Measurements from ENCODE around the gene ERBB4. TPM values are rescaled to one million over a fixed set of nuclear protein-coding genes. Genes with fewer than 3 reads are reported as not detected.

Gene ERBB4
- total and polyA plus RNA-seq, 10 of the 15 experiments (the other 5 are each of a cell fraction or from before 2014, with no cell fraction given): under 0.01 to 0.23 (median 0.01) TPM; not detected in 4

- no peak for TF ChIP-seq MXI1 (IDR thresholded peaks at IDR 0.05; ENCODE audit: low read depth, low read length)
- TF ChIP-seq NFXL1 (IDR thresholded peaks at IDR 0.05; ENCODE audit: borderline replicate concordance): no peak
- TF ChIP-seq STAT3 (IDR thresholded peaks at IDR 0.05; ENCODE audit: low read depth, low read length): no peak
- no peak for TF ChIP-seq POU2F2 (IDR thresholded peaks at IDR 0.05; ENCODE audit: borderline replicate concordance, low read depth, low read length)
- no peak for TF ChIP-seq SRF (IDR thresholded peaks at IDR 0.05; ENCODE audit: low read depth in 2 of 2, low read length in 2 of 2)
Observed at GRCh38 chr2:211611621-211612020, 927.0 kb downstream of the ERBB4 start (continued).

GRCh38 chr2:211611061-211611518, 927.5 kb downstream of the ERBB4 start:
- Histone ChIP-seq H3K27me3 (replicated peaks in 1 of 2; ENCODE audit: control insufficient read depth in 2 of 2, insufficient read depth in 2 of 2, low read length in 1 of 2) (no peaks in the 10 kb centered on the region), H4K20me1 (ENCODE audit: control insufficient read depth, insufficient read depth) (no peaks in the 10 kb centered on the region), H3K4me1 (ENCODE audit: control insufficient read depth, insufficient read depth, low read length) (no peaks in the 10 kb centered on the region), H3K27ac (ENCODE audit: control insufficient read depth, insufficient read depth) (no peak overlapping the region), H3K9me3 (replicated peaks; ENCODE audit: control insufficient read depth, insufficient read depth, low read length) (no peaks in the 10 kb centered on the region; the same call in 2 of the 3 replicates), H2AFZ (ENCODE audit: control insufficient read depth, low read depth, low read length) (peak overlapping the region; percentile 48), H3K4me3 (no peak overlapping the region), H3K79me2 (ENCODE audit: control insufficient read depth, insufficient read depth, low read length) (no peaks in the 10 kb centered on the region), H3K4me2 (ENCODE audit: control insufficient read depth, insufficient read depth) (no peak overlapping the region), H3K36me3 (ENCODE audit: control insufficient read depth in 2 of 2, insufficient read depth in 2 of 2, low read length in 1 of 2) (no peaks in the 10 kb centered on the region), H3K9ac (ENCODE audit: control insufficient read depth, insufficient read depth, low read length) (no peak overlapping the region)
- intact Hi-C loops (cut with micrococcal nuclease; ENCODE audit: unreplicated experiment): no loop called here
- 84% methylated on average over 6 of the region's 6 CpGs for WGBS (ENCODE audit: insufficient coverage, insufficient replicate concordance, low lambda C conversion rate, missing lambda C conversion rate)
- ATAC-seq (peak; percentile 55), FAIRE-seq (no peak), DNase-seq (ENCODE audit: low read depth, low spot score) (no peak)
- BruUV-seq (replicated peaks): no TSS peak
- RAD21 ChIA-PET (ENCODE audit: unreplicated experiment): no interaction called here
- POLR2A ChIA-PET: no interaction called here
- no peak for TF ChIP-seq RAD21 (IDR thresholded peaks at IDR 0.05; ENCODE audit: insufficient read depth, low read depth, low read length)
- TF ChIP-seq SKIL (IDR thresholded peaks at IDR 0.05; ENCODE audit: low read depth, poor library complexity, severe bottlenecking): no peak
- TF ChIP-seq MLLT1 (IDR thresholded peaks at IDR 0.05): peak; percentile 74
- TF ChIP-seq ATF7 (IDR thresholded peaks at IDR 0.05; ENCODE audit: low read depth): no peak
- TF ChIP-seq IKZF2 (IDR thresholded peaks at IDR 0.05): no peak
- TF ChIP-seq RCOR1 (conservative IDR thresholded peaks at IDR 0.05; ENCODE audit: low read depth, low read length): no peak
- TF ChIP-seq LARP7 (IDR thresholded peaks at IDR 0.05): no peak
- TF ChIP-seq KLF5 (IDR thresholded peaks at IDR 0.05; ENCODE audit: partially characterized antibody): no peak
- in situ Hi-C loops (cut with MboI): no loop called here
- SMC1A ChIA-PET (ENCODE audit: uncharacterized antibody, unreplicated experiment): no interaction called here
- CTCF ChIA-PET: interaction anchor here (0.6 to 1.0 kb wide), 3 partner anchors 9 to 965 kb away, joined by 3 to 5 read pairs (median 3); no protein-coding TSS in a partner anchor
